GM21786 (cell line): Measurements from ENCODE around the gene RNF212.

Source experiments
- ATAC-seq: cut with Tn5 transposase; IDR thresholded peaks from one replicate; pipeline ENCODE4 v1.9.1; 2021; ENCODE audit not compliant: unreplicated experiment

Gene RNF212

GRCh38 chr4:1090465-1091440 lies 22.6 kb downstream of the RNF212 start:
- no peak for ATAC-seq

- ATAC-seq, result no peak
Observed at GRCh38 chr4:1090036-1090435, 23.3 kb downstream of the RNF212 start.

- no peak for ATAC-seq
Observed at GRCh38 chr4:1087371-1087770, 26.0 kb downstream of the RNF212 start.

- ATAC-seq, result no peak
Observed at GRCh38 chr4:1086011-1086410, 27.4 kb downstream of the RNF212 start.

- ATAC-seq, result no peak
Observed at GRCh38 chr4:1085404-1085799, 28.0 kb downstream of the RNF212 start.

- no peak for ATAC-seq
Observed at GRCh38 chr4:1084796-1085403, 28.5 kb downstream of the RNF212 start.

- no peak for ATAC-seq
Observed at GRCh38 chr4:1084394-1084793, 29.0 kb downstream of the RNF212 start.

GRCh38 chr4:1082215-1083182 lies 30.9 kb downstream of the RNF212 start:
- no peak for ATAC-seq

- ATAC-seq, result no peak
Observed at GRCh38 chr4:1081689-1082040, 31.7 kb downstream of the RNF212 start.

GRCh38 chr4:1080961-1081688 lies 32.2 kb downstream of the RNF212 start:
- ATAC-seq, result no peak

- no peak for ATAC-seq
Observed at GRCh38 chr4:1080432-1080831, 32.9 kb downstream of the RNF212 start.

GRCh38 chr4:1079711-1080265 lies 33.6 kb downstream of the RNF212 start:
- no peak for ATAC-seq

GRCh38 chr4:1078490-1078889 lies 34.9 kb downstream of the RNF212 start:
- no peak for ATAC-seq

- ATAC-seq, result no peak
Observed at GRCh38 chr4:1077711-1078477, 35.5 kb downstream of the RNF212 start.

- ATAC-seq, result no peak
Observed at GRCh38 chr4:1075809-1076699, 37.3 kb downstream of the RNF212 start.

GRCh38 chr4:1075225-1075624 lies 38.1 kb downstream of the RNF212 start:
- ATAC-seq, result no peak

GRCh38 chr4:1074077-1074476 lies 39.3 kb downstream of the RNF212 start:
- no peak for ATAC-seq

- ATAC-seq, result no peak
Observed at GRCh38 chr4:1072830-1073446, 40.4 kb downstream of the RNF212 start.
